OCI-LY1 (cell line): ENCODE data around the gene PDIA2.

Experiments used
- H2AFZ ChIP-seq: fragments of 200-600 bp; sonication (generic), shearing (Covaris generic); 2 replicates; pipeline ENCODE4 v1.6.0; 2014; ENCODE audit warnings: antibody characterized with exemption, mild to moderate bottlenecking, low read length
- H3F3A ChIP-seq: fragments of 200-600 bp; sonication (generic), shearing (Covaris generic); 2 replicates; pipeline ENCODE4 v1.6.0; 2014; ENCODE audit warnings: mild to moderate bottlenecking, antibody characterized with exemption, low read length, moderate library complexity; ENCODE audit not compliant: insufficient read depth
- H3K27ac ChIP-seq: fragments of 200-600 bp; sonication (generic); 2 replicates; pipeline ENCODE4 v1.5.1; 2014; ENCODE audit warnings: low read length, mixed run types, mild to moderate bottlenecking, low read depth; ENCODE audit not compliant: poor library complexity, severe bottlenecking
- H3K27me3 ChIP-seq: fragments of 200-600 bp; sonication (generic); 2 replicates; pipeline ENCODE4 v1.6.0; 2014; ENCODE audit warnings: antibody characterized with exemption, mild to moderate bottlenecking, low read length, moderate library complexity; ENCODE audit not compliant: insufficient read depth
- H3K36me3 ChIP-seq: fragments of 200-600 bp; sonication (generic); 2 replicates; pipeline ENCODE4 v1.6.1; 2014; ENCODE audit warnings: mild to moderate bottlenecking, antibody characterized with exemption, low read length, moderate library complexity, mixed read lengths; ENCODE audit not compliant: insufficient read depth
- H3K4me1 ChIP-seq: fragments of 200-600 bp; sonication (generic); 2 replicates; pipeline ENCODE4 v1.5.1; 2014; ENCODE audit warnings: mild to moderate bottlenecking, low read length, moderate library complexity; ENCODE audit not compliant: insufficient read depth, severe bottlenecking
- H3K4me2 ChIP-seq: fragments of 200-600 bp; sonication (generic), shearing (Covaris generic); 2 replicates; pipeline ENCODE4 v1.6.1; 2014; ENCODE audit warnings: low read length
- H3K4me3 ChIP-seq: fragments of 200-600 bp; sonication (generic); 2 replicates; pipeline ENCODE4 v1.5.1; 2014; ENCODE audit warnings: low read length, low read depth, mild to moderate bottlenecking, mixed read lengths; ENCODE audit not compliant: poor library complexity, severe bottlenecking
- H3K79me2 ChIP-seq: fragments of 200-600 bp; shearing (Covaris generic); 2 replicates; pipeline ENCODE4 v1.6.1; 2016; ENCODE audit warnings: mixed run types, low read length, mixed read lengths; ENCODE audit not compliant: insufficient read depth
- H3K9ac ChIP-seq: fragments of 200-600 bp; sonication (generic), shearing (Covaris generic); 2 replicates; pipeline ENCODE4 v1.6.1; 2014; ENCODE audit warnings: mild to moderate bottlenecking, low read length, mixed read lengths
- H3K9me2 ChIP-seq: fragments of 200-600 bp; sonication (generic), shearing (Covaris generic); 2 replicates; pipeline ENCODE4 v1.6.1; 2014; ENCODE audit warnings: low read depth, mild to moderate bottlenecking, low read length, mixed read lengths
- H3K9me3 ChIP-seq: fragments of 200-600 bp; shearing (Covaris generic); 2 replicates; pipeline ENCODE4 v1.6.1; 2014; ENCODE audit warnings: low read length, mixed read lengths
- H4K20me1 ChIP-seq: fragments of 200-600 bp; sonication (generic), shearing (Covaris generic); 2 replicates; pipeline ENCODE4 v1.6.0; 2016; ENCODE audit warnings: mild to moderate bottlenecking, low read length; ENCODE audit not compliant: insufficient read depth
- EZH2 ChIP-seq: fragments of 200-600 bp; sonication (generic), shearing (Covaris generic); IDR thresholded peaks from 2 replicates; pipeline ENCODE4 v1.8.0; 2017; ENCODE audit warnings: borderline replicate concordance, mixed run types, mild to moderate bottlenecking, antibody characterized with exemption, low read length, moderate library complexity, mixed read lengths
- TF ChIP-seq, protein P1 (sequence below): fragments of 200-600 bp; sonication (generic), shearing (Covaris generic); IDR thresholded peaks from 2 replicates; pipeline ENCODE4 v1.5.1; 2017; ENCODE audit warnings: mild to moderate bottlenecking, antibody characterized with exemption, low read length, moderate library complexity, mixed read lengths

PDIA2 gene

DNA sequence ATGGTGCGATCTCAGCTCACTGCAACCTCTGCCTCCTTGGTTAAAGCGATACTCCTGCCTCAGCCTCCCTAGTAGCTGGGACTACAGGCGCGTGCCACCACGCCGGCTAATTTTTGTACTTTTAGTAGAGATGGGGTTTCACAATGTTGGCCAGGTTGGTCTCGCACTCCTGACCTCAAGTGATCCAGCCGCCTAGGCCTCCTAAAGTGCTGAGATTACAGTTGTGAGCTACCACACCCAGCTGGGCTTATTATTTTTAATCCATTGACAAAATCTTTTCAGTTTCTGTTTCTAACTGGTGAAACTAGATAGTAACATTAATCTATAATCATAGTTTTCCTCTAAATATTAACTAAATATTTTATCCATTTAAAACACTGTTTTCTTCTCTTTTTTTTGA lies 42.4 kb upstream of the PDIA2 start:
- Histone ChIP-seq H2AFZ (no peak overlapping the region), H3K36me3 (peaks cover 5% of the 10 kb centered on the region; the same call in 1 of the 2 replicates), H3K4me2 (no peak overlapping the region), H3K4me1 (peaks cover 17% of the 10 kb centered on the region), H3K79me2 (peaks cover 5% of the 10 kb centered on the region; the same call in 1 of the 2 replicates), H3K27me3 (no peaks in the 10 kb centered on the region), H3K27ac (peak overlapping the region; percentile 53), H3K4me3 (no peak overlapping the region), H3K9me2 (no peaks in the 10 kb centered on the region), H3K9ac (no peak overlapping the region), H3F3A (no peaks in the 10 kb centered on the region), H4K20me1 (no peaks in the 10 kb centered on the region), H3K9me3 (no peaks in the 10 kb centered on the region)
- TF ChIP-seq, protein P1, sequence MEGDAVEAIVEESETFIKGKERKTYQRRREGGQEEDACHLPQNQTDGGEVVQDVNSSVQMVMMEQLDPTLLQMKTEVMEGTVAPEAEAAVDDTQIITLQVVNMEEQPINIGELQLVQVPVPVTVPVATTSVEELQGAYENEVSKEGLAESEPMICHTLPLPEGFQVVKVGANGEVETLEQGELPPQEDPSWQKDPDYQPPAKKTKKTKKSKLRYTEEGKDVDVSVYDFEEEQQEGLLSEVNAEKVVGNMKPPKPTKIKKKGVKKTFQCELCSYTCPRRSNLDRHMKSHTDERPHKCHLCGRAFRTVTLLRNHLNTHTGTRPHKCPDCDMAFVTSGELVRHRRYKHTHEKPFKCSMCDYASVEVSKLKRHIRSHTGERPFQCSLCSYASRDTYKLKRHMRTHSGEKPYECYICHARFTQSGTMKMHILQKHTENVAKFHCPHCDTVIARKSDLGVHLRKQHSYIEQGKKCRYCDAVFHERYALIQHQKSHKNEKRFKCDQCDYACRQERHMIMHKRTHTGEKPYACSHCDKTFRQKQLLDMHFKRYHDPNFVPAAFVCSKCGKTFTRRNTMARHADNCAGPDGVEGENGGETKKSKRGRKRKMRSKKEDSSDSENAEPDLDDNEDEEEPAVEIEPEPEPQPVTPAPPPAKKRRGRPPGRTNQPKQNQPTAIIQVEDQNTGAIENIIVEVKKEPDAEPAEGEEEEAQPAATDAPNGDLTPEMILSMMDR: no peak
- no peak for TF ChIP-seq EZH2

DNA sequence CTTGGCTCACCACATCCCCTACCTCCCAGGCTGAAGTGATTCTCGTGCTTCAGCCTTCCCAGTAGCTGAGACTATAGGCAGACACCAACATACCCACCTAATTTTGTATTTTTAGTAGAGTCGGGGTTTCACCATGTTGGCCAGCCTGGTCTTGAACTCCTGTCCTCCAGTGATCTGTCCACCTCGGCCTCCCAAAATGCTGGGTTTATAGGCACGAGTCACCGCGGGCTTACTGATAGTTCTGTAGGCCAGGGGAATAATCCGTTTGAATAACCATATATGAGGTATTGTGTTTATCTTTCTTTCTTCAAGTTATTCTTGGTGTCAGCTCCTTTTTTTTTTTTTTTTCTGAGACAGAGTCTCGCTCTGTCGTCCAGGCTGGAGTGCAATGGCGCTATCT lies 40.7 kb upstream of the PDIA2 start:
- Histone ChIP-seq H2AFZ (no peak overlapping the region), H3F3A (no peaks in the 10 kb centered on the region), H3K79me2 (peaks cover 5% of the 10 kb centered on the region; the same call in 1 of the 2 replicates), H3K9me3 (no peaks in the 10 kb centered on the region), H3K36me3 (peaks cover 5% of the 10 kb centered on the region; the same call in 1 of the 2 replicates), H3K4me1 (peaks cover 15% of the 10 kb centered on the region), H4K20me1 (no peaks in the 10 kb centered on the region), H3K4me3 (no peak overlapping the region), H3K9me2 (no peaks in the 10 kb centered on the region), H3K9ac (no peak overlapping the region), H3K4me2 (no peak overlapping the region), H3K27me3 (no peaks in the 10 kb centered on the region), H3K27ac (no peak overlapping the region)
- TF ChIP-seq, protein P1: no peak
- no peak for TF ChIP-seq EZH2

- no peak overlapping the region for H3K27ac ChIP-seq
- TF ChIP-seq, protein P1: no peak
- no peak for TF ChIP-seq EZH2
- H3K79me2 ChIP-seq: peaks cover 5% of the 10 kb centered on the region; the same call in 1 of the 2 replicates
- H3K4me2 ChIP-seq: no peak overlapping the region
- H3K36me3 ChIP-seq: peaks cover 5% of the 10 kb centered on the region; the same call in 1 of the 2 replicates
- H3K27me3 ChIP-seq: no peaks in the 10 kb centered on the region
- H3K9me3 ChIP-seq: no peaks in the 10 kb centered on the region
- no peaks in the 10 kb centered on the region for H3K9me2 ChIP-seq
- peaks cover 15% of the 10 kb centered on the region for H3K4me1 ChIP-seq
- H3K9ac ChIP-seq: no peak overlapping the region
- H3K4me3 ChIP-seq: no peak overlapping the region
- no peak overlapping the region for H2AFZ ChIP-seq
- H4K20me1 ChIP-seq: no peaks in the 10 kb centered on the region
- H3F3A ChIP-seq: no peaks in the 10 kb centered on the region
These were observed 39.6 kb upstream of the PDIA2 start for GRCh38 chr16:243348-243747.
